ENCODE measurements around the gene USP4. TPM values are rescaled to one million over a fixed set of nuclear protein-coding genes. Genes with fewer than 3 reads are reported as not detected.

The USP4 gene
- total and polyA plus RNA-seq, 2 of the 8 experiments (the other 6 are each of a cell fraction or from before 2014, with no cell fraction given), result 16.0 to 27.8 TPM

- no peak overlapping the region for H3K4ac ChIP-seq (replicated peaks; ENCODE audit: insufficient read length, low read depth, low read length)
- H3K4me2 ChIP-seq (ENCODE audit: insufficient read depth in 1 of 2, low read depth in 2 of 2, low read length in 2 of 2), result no peak overlapping the region
- H3K79me2 ChIP-seq (ENCODE audit: control insufficient read depth in 1 of 2, insufficient read depth in 2 of 2, low read length in 2 of 2), result no peaks in the 10 kb centered on the region
- no peak overlapping the region for H3K27ac ChIP-seq (ENCODE audit: low read depth, low read length)
- H3K23ac ChIP-seq (ENCODE audit: insufficient read length), result no peak overlapping the region
- H2BK120ac ChIP-seq (replicated peaks; ENCODE audit: low read depth, low read length), result no peak overlapping the region
- no peak overlapping the region for H2BK15ac ChIP-seq (ENCODE audit: low read length)
- peaks cover 4 to 25% (median 18%) of the 10 kb centered on the region in 4 experiments for H3K36me3 ChIP-seq (ENCODE audit: control insufficient read depth in 2 of 4, insufficient read depth in 4 of 4, low read length in 3 of 4)
- no peak overlapping the region for H2BK20ac ChIP-seq (ENCODE audit: low read length)
- no peak overlapping the region for H2BK12ac ChIP-seq (ENCODE audit: low read depth, low read length)
- DNase-seq (ENCODE audit: low read depth in 1 of 2, low spot score in 2 of 2) (no peak), FAIRE-seq (no peak)
- H3K27me3 ChIP-seq (replicated peaks in 1 of 4; ENCODE audit: control insufficient read depth in 3 of 4, extremely low read depth in 1 of 4, insufficient read depth in 3 of 4, low read length in 3 of 4), result no peaks in the 10 kb centered on the region
- no peak overlapping the region for H2AK5ac ChIP-seq (ENCODE audit: low read depth, low read length)
- H3K9me3 ChIP-seq (ENCODE audit: insufficient read depth in 2 of 2, low read depth in 1 of 2, low read length in 1 of 2), result no peaks in the 10 kb centered on the region
- H3K56ac ChIP-seq (replicated peaks; ENCODE audit: insufficient read length, low read depth, low read length), result no peak overlapping the region
- no peak overlapping the region for H2BK5ac ChIP-seq (ENCODE audit: low read depth, low read length)
- H4K5ac ChIP-seq (ENCODE audit: insufficient read length, low read depth, low read length), result no peak overlapping the region
- H4K91ac ChIP-seq (replicated peaks; ENCODE audit: insufficient read length, low read length), result no peak overlapping the region
- H3K23me2 ChIP-seq (ENCODE audit: low read depth, low read length), result no peaks in the 10 kb centered on the region
- no peaks in the 10 kb centered on the region for H4K20me1 ChIP-seq (replicated peaks in 1 of 2; ENCODE audit: control insufficient read depth in 1 of 2, insufficient read depth in 2 of 2, low read length in 2 of 2)
- ChIA-PET POLR2A (ENCODE audit: partially characterized antibody) (interaction anchor here (0.9 to 1.9 kb wide), 3 partner anchors 9 to 114 kb away, joined by 3 to 10 read pairs (median 5); partner anchors contain the start of gene USP4), CTCF (ENCODE audit: partially characterized antibody) (interaction anchor here (0.7 to 1.4 kb wide), 3 partner anchors 13 to 106 kb away, joined by 3 read pairs; no protein-coding TSS in a partner anchor)
- TF ChIP-seq HDAC6 (IDR thresholded peaks at IDR 0.05; ENCODE audit: low read depth, low read length) (no peak), PHF8 (conservative IDR thresholded peaks at IDR 0.05; ENCODE audit: low read depth, low read length) (no peak), SP4 (IDR thresholded peaks at IDR 0.05; ENCODE audit: low read length) (no peak), TAF7 (optimal IDR thresholded peaks at IDR 0.05; ENCODE audit: borderline replicate concordance, low read depth, low read length) (no peak), ZNF274 (IDR thresholded peaks at IDR 0.05; ENCODE audit: borderline replicate concordance, extremely low read depth, low read length) (no peak), CTBP2 (IDR thresholded peaks at IDR 0.05; ENCODE audit: borderline replicate concordance, insufficient read depth, insufficient read length, low read length) (no peak), SIN3A (conservative IDR thresholded peaks at IDR 0.05 in 1 of 2, IDR thresholded peaks at IDR 0.05 in 1 of 2; ENCODE audit: low read depth in 1 of 2, low read length in 2 of 2) (no peak), MAFK (IDR thresholded peaks at IDR 0.05; ENCODE audit: low read depth, low read length) (no peak), TEAD4 (IDR thresholded peaks at IDR 0.05; ENCODE audit: low read depth, low read length) (no peak), YY1 (IDR thresholded peaks at IDR 0.05; ENCODE audit: low read depth, low read length) (no peak)
- no peaks in the 10 kb centered on the region for H3K79me1 ChIP-seq (ENCODE audit: low read depth, low read length)
- H3K18ac ChIP-seq (ENCODE audit: extremely low read depth, low read length), result no peak overlapping the region
- H3K9ac ChIP-seq (replicated peaks in 1 of 4; ENCODE audit: extremely low read depth in 1 of 4, low read depth in 3 of 4, low read length in 3 of 4), result no peak overlapping the region
- H3K4me3 ChIP-seq (ENCODE audit: extremely low read depth in 1 of 4, insufficient read depth in 2 of 4, low read depth in 3 of 4, low read length in 4 of 4), result no peak overlapping the region
- H3K4me1 ChIP-seq (replicated peaks in 1 of 4; ENCODE audit: control insufficient read depth in 3 of 4, insufficient read depth in 4 of 4, low read length in 3 of 4), result peaks cover 0 to 4% (median 1%) of the 10 kb centered on the region in 4 experiments; a peak in 3 of 7 replicates
- no peak overlapping the region for H2AFZ ChIP-seq (ENCODE audit: low read length)
- no peak overlapping the region for H4K8ac ChIP-seq (ENCODE audit: extremely low read depth, insufficient read depth, low read length)
- H3K14ac ChIP-seq (ENCODE audit: insufficient read length), result no peak overlapping the region
These were observed 60.5 kb downstream of the USP4 start for GRCh38 chr3:49279376-49279775.
